Measurements from ENCODE around the gene STK11IP. TPM values are rescaled to one million over a fixed set of nuclear protein-coding genes. Genes with fewer than 3 reads are reported as not detected.

The STK11IP gene
- total RNA-seq, 1 donor: 11.7 TPM

- no peak for DNase-seq (ENCODE audit: low read depth)
- no peak overlapping the region for H3K4me3 ChIP-seq (ENCODE audit: low read depth, low read length)
- no peak for TF ChIP-seq CTCF (IDR thresholded peaks at IDR 0.05; ENCODE audit: insufficient read depth, low read length)
Measured at GRCh38 chr2:219603771-219604170, 6.1 kb downstream of the STK11IP start.

DNA sequence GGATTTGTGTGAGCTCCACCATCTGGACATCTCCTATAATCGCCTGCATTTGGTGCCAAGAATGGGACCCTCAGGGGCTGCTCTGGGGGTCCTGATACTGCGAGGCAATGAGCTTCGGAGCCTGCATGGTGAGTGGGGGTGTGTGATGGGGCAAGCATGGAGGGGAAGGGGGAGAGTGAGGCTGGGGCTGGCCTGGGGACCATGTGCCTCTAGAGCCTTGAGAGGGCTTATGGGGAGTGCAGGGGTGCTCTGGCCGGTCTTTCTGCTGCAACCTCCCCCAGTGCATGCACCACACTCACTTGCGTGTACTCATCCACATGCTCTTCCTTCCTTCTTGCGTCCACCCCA is 7.9 kb downstream of the STK11IP start:
- TF ChIP-seq CTCF (IDR thresholded peaks at IDR 0.05; ENCODE audit: insufficient read depth, low read length): no peak
- H3K4me3 ChIP-seq (ENCODE audit: low read depth, low read length): no peak overlapping the region
- DNase-seq (ENCODE audit: low read depth): no peak

DNA sequence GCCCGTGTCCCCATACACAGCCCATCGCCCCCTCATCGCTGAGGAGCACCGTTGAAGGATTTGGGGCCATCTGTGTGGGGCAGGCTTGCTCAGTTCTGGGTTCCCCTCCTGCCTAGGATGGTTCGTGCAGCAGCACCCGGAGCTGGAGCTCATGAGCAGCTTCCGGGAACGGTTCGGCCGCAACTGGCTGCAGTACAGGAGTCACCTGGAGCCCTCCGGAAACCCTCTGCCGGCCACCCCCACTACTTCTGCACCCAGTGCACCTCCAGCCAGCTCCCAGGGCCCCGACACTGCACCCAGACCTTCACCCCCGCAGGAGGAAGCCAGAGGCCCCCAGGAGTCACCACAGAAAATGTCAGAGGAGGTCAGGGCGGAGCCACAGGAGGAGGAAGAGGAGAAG is 10.3 kb downstream of the STK11IP start:
- no peak overlapping the region for H3K4me3 ChIP-seq (ENCODE audit: low read depth, low read length)
- no peak for DNase-seq (ENCODE audit: low read depth)
- TF ChIP-seq CTCF (IDR thresholded peaks at IDR 0.05; ENCODE audit: insufficient read depth, low read length): no peak

DNA sequence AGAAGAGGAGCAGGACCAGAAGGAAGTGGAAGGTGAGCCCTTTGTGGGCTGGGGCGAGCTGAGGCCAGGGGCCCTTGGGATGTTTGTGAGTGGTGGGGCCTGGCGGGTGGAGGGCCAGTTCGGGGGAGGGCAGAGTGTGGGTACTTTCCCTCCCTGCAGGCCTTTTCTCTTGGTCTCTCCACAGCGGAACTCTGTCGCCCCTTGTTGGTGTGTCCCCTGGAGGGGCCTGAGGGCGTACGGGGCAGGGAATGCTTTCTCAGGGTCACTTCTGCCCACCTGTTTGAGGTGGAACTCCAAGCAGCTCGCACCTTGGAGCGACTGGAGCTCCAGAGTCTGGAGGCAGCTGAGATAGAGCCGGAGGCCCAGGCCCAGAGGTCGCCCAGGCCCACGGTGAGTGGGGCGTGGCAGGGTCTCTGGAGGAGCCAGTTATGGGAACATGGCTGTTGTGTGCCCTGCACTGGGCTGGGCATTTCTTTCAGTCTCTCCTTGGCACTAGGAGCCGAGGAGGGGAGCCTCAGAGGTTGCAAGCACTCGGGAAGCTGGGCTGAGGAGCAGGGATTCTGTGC is 10.8 kb downstream of the STK11IP start:
- TF ChIP-seq CTCF (IDR thresholded peaks at IDR 0.05; ENCODE audit: insufficient read depth, low read length): no peak
- H3K4me3 ChIP-seq (ENCODE audit: low read depth, low read length): no peak overlapping the region
- DNase-seq (ENCODE audit: low read depth): no peak

DNA sequence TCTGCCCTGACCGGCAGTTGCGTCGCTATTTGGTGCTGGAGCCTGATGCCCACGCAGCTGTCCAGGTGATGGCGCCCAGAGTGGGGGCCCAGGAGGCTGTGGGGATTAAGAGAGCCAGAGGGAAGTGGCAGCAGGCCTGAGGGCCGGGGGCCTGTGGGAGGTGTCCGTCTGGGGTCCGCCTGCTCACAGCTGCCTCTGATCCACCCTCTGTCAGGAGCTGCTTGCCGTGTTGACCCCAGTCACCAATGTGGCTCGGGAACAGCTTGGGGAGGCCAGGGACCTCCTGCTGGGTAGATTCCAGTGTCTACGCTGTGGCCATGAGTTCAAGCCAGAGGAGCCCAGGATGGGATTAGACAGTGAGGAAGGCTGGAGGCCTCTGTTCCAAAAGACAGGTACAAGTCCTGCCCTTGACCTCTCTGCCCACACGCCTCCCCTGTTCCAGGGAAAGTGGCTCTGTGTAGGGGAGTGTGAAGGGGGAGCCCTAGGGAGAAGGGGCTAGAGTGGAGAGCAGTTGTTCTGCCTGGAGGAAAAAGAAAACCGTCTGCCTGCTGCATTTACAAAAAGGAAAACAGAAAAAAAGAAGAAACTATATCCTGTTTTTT is 11.6 kb downstream of the STK11IP start:
- TF ChIP-seq CTCF (IDR thresholded peaks at IDR 0.05; ENCODE audit: insufficient read depth, low read length): no peak
- no peak overlapping the region for H3K4me3 ChIP-seq (ENCODE audit: low read depth, low read length)
- no peak for DNase-seq (ENCODE audit: low read depth)

GRCh38 chr2:219611306-219611705 is 13.6 kb downstream of the STK11IP start:
- no peak for DNase-seq (ENCODE audit: low read depth)
- H3K4me3 ChIP-seq (ENCODE audit: low read depth, low read length): no peak overlapping the region
- no peak for TF ChIP-seq CTCF (IDR thresholded peaks at IDR 0.05; ENCODE audit: insufficient read depth, low read length)

Measured in fibroblast of the aortic adventitia (primary cell).